GM21515 (cell line): ENCODE data around the gene GLYAT.

Experiments
- ATAC-seq: cut with Tn5 transposase; IDR thresholded peaks from one replicate; pipeline ENCODE4 v1.9.1; 2021; ENCODE audit not compliant: unreplicated experiment

GLYAT gene, protein sequence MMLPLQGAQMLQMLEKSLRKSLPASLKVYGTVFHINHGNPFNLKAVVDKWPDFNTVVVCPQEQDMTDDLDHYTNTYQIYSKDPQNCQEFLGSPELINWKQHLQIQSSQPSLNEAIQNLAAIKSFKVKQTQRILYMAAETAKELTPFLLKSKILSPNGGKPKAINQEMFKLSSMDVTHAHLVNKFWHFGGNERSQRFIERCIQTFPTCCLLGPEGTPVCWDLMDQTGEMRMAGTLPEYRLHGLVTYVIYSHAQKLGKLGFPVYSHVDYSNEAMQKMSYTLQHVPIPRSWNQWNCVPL

DNA sequence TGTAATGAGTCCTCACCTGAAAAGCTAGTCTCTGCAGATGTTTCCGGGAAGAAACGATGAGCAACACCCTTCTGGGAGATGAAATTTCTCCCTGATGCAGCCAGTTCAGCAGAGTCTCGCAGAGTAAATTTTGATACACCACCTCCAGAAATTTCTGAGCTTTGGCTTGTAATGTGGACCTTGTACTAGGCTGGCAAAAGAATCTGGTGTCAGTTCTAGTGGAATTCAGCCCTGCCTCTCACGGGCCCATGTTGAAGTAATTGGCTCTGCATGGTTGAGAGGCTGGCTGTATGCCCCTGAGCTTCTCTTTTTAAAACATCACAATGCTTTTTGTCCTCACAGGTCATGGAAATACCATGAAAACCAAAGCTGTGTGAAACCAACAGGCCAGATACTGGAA lies at the start of gene GLYAT:
Gene GLYAT, minus strand, starts transcription at position 125 of the 400 bp plus-strand sequence. CDS start 7,447 bp downstream, outside the sequence.
- ATAC-seq, result no peak

DNA sequence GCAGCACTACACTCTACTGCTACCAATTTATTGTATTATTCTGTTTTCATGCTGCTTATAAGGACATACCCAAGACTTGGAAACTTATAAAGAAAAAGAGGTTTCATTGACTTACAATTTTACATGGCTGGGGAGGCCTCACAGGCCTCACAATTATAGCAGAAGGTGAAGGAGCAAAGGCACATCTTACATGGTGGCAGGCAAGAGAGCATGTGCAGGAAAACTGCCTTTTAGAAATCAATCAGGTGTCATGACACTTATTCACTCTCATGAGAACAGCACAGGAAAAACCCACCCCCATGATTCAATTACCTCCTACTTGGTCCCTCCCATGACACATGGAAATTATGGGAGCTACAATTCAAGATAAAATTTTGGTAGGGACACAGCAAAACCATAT lies 49.6 kb upstream of the GLYAT start:
- no peak for ATAC-seq

DNA sequence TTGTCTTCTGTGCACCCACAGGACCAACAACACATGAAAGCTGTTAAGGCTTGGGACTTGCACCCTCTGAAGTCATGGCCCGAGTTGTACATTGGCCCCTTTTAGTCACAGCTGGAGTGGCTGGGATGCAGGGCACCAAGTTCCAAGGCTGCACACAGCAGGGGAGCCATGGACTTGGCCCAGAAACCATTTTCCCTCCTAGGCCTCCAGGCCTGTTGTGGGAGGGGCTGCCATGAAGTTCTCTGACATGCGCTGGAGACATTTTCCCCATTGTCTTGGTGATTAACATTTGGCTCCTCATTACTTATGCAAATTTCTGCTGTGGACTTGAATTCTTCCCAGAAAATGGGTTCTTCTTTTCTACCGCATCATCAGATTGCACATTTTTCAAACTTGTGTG lies 48.8 kb upstream of the GLYAT start:
- no peak for ATAC-seq

DNA sequence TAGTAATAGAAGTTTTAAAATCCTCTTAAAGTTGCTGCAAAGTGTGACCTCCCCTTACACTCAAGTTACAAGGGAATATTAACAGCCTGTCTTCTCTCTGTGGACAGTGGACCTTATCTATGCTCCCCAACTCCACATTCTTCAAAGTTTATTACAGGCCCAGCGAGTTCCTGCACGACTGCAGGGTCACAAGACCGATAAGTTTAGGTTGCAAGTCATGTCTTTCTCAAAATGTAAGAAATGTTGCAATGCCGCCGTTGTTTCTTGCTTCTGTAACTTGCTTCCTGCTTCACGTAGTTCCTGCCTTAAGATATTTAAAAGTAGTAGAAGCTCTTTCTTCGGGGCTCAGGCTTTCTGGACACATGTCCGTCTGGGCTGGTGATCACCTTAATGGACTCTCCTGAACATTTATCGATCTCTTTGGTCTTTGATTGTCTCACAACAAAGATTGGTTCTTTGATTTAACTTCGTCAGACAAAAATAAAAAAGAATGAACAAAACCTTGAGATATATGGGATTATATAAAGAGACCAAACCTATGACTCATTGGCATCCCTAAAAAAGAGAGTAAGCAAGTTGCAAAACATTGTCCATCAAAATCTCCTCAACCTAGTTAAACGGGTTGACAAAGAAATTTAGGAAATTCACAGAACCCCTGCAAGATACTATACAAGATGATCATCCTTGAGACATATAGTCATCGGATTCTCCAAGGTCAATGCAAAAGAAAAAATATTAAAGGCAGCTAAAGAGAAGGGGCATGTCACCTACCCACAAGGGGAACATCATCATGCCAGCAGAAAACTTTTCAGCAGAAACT lies 45.4 kb upstream of the GLYAT start:
- ATAC-seq, result no peak

DNA sequence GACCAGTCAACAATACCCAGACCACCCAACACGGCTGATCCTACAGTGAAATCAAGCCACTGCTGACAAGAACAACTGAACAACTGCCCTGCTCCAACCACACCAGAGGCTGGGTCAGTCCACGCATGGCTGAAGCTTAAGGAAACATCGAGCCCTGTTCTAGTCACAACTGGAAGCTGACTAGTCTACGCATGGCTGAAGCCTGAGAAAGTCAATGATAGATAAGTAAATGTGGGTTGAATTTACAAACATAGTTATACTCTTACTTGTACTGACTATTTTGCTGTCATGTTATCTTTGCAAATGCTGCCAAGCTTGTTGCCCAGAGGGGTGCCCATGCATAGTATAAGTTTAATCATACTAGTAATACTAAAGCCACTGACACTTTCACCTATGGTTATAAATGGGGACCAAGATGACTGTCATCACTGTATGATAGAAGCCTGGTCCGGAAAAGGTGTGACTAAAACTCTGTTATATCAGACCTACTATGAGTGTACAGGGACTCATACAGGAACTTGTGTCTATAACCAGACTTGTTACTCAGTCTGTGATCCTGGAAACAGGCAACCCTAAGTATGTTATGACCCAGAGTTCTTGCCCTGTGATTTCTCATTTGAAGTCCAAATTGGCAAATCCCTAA lies 43.4 kb upstream of the GLYAT start:
- no peak for ATAC-seq

DNA sequence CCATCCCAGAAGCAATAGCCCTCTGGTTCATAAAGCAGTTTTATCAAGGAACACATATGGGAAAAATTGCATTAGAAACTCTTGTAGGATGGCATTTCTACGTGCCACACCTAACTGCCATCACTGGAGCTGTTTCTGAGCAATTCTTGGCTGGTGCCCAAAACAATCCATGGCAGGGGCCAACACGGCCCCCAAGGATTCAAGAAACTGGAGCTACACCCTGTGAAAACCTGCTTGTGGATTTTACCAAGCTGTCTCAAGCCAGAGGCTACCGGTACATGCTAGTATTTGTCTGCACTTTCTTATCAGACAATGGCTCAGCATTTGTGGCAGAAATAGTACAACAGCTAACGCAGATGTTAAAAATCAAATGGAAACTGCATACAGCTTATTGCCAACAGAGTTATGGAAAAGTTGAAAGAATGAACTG lies 42.4 kb upstream of the GLYAT start:
- no peak for ATAC-seq

DNA sequence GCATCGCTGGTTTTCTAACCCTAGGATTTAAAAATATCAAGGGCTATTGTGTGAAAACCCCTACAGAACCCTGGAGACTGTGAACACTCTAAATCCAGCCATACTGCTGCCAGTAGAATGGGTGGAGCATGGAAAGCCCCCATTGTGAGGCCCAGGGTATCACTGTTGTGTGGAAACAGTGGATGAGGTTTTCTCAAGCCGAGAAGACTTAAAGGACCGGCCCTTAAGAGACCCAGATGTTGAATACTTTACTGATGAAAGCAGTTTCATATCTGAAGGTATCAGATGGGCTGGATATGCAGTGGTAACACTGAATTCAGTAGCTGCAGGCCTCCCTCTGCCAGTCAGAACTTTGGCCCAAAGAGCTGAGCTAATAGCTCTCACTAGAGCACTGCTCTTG lies 41.6 kb upstream of the GLYAT start:
- no peak for ATAC-seq

DNA sequence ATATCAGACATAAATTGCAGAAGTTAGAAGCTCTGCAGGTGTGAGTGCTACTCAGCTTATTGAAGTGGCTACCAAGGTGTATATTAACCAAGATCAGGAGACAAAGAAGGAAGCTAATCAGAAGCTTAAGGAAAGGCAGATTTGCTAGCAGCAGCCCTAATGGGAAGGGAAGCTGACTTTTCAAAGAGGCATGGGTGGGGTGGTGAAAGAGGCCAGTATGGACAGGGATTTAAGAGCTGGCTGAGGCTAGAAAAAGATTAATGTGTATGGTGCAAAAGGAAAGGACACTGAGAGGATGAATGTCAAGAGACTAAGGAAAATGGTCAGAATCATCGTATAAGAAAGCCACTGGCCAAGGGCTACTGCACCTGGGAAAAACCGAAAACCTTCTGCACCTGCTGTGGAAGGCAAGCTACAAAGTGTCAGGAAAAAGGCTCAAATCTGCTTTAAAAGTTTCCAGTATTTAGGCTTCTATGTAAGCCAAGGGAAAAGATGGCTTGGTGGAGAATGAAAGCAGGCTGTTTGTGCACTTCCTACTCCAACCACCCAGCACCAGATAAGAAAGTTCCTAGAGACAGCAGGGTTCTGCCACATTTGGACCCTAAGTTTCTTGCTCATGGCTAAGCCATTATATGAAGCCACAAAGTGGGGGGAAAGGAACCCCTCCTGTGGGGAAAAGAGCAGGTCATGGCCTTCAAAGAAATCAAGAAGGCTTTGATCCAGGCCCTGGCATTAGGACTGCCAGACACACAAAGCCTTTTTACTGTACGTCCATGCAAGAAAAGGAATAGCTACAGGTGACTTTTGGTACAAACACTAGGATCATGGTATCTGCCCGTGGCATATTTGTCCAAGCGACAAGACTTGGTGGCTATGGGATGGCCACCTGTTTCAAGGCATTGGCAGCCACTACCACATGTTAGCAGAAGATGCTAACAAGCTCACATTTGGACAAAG lies 40.9 kb upstream of the GLYAT start:
- ATAC-seq, result no peak

DNA sequence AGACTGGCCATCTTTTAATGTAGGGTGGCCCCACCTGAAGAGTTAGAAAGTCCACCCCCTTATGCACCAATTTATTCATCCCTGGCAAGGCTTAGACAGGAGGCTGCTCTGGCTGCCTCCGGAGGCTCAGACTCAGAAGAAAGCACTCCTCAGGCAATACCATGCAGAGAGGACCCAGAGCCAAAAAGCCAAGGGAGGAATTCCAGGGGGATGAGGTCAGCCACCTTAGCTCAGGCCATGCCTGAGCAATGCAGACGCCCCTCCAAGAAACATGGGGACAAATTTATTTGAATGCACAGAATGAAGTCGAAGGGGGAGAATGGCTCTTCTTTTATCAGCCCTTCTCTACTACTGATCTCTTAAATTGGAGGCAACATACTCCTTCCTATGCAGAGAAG lies 39.7 kb upstream of the GLYAT start:
- ATAC-seq, result no peak

DNA sequence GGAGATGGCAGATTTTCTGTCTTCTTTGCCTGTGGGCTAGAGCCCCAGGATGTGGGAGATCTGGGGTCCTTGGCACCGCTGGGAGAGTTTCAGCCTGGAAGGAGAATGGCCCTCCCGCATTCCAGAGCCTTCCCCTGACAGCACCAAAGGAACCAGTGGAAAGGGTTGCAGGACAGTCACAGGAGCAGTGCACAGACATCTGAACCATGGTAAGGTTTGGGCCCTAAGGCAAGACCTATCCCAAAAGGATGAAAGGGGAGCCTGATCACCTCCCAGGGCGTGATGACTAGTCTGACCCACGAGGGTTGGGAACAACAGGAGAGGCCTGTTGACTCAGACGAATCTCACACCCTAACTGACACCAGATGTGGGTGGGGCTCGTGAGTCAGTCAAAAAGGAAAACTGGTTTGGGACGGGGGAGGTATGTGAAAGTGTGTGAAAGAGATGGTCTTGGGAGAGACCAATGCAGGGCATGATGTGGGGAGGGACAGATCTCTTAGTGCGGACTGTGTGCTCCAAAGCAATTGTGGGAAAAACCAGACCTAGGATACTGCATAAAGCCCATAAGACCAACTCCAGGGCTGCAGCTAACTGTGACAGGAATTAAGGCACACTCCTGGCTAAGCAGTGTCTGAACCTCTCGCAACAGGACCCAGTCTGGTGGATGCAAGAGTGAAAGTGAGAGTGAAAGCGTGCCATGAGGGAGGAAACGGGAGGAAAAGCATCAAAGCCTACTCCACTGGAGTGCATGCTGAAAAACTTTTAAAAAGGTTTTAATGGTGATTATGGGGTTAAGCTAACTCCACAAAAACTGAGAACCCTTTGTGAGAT lies 39.1 kb upstream of the GLYAT start:
- no peak for ATAC-seq

DNA sequence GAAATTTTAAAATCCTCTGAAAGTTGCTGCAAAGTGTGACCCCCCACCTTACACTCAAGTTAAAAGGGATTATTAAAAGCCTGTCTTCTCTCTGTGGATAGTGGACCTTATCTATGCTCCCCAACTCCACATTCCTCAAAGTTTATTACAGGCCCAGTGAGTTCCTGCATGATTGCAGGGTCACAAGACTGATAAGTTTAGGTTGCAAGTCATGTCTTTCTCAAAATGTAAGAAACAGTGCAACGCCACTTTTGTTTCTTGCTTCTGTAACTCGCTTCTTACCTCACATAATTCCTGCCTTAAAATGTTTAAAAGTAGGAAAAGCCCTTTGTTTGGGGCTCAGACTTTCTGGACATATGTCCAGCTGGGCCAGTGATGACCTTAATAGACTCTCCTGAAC lies 38.4 kb upstream of the GLYAT start:
- ATAC-seq, result no peak

DNA sequence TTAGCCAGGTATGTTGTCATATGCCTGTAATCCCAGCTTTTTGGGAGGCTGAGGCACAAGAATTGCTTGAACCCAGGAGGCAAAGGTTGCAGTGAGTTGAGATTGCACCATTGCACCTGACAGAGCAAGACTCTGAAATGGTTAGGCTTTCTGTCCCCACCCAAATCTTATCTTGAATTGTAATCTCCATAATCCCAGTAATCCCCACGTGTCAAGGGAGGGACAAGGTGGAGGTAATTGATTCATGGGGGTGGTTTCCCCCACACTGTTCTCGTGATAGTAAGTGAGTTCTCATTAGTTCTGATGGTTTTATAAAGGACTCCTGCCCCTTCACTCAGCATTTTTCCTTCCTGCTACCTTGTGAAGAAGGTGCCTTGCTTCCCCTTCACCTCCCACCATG lies 37.6 kb upstream of the GLYAT start:
- no peak for ATAC-seq

DNA sequence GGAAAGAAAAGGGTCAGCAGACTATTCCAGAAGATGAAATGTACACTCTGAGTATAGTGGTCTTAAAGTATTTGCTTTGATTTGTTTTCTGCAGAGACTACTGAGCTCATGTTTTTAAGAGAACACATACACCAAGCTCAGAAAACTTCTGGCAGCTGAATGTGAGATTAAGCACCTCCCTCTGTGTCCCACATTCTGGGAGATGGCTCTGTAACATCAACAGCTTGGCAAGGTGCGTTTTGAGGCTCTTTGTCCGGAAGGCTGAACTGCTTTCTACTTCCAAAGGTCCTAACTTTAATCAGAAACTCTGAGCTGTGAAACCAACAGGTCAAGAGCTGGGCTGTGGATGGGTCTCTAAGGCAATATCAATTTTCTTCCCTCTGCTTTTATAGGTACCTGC lies 36.4 kb upstream of the GLYAT start:
- ATAC-seq, result no peak

DNA sequence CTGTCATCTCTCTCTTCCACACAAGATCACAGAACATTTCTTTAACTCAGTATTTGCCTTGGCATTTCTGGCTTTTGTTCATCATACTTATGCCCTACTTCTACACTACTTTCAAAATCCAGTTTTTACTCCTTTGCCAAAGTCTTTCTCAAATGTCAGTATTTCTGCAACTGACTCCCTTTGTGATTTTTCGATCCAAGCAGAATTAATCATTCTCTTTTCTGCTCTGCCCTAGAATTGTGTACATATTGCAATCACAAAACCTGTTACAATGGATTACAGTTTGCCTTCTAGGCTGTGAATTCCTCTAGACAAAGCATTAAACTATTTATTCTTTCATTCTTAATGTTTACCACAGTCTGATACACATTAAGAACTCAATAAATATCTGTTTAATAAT lies 33.3 kb upstream of the GLYAT start:
- no peak for ATAC-seq

DNA sequence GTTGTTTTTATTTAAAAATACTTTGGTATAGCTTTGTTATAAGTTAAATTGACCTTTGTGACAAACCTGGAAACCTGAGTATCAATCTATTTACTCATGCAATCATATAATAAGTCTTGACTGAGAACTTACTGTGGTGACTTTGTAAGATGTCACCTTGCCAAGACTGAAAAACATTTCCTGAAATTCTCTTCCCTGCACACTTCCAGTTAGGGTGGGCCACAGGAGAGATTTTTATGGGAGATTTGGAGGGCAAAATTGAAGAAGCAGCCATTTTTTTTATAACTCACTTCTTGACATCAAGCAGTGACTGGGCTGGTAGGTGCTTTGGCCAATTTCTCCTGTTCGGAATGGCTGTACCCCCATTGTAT lies 31.4 kb upstream of the GLYAT start:
- ATAC-seq, result no peak

DNA sequence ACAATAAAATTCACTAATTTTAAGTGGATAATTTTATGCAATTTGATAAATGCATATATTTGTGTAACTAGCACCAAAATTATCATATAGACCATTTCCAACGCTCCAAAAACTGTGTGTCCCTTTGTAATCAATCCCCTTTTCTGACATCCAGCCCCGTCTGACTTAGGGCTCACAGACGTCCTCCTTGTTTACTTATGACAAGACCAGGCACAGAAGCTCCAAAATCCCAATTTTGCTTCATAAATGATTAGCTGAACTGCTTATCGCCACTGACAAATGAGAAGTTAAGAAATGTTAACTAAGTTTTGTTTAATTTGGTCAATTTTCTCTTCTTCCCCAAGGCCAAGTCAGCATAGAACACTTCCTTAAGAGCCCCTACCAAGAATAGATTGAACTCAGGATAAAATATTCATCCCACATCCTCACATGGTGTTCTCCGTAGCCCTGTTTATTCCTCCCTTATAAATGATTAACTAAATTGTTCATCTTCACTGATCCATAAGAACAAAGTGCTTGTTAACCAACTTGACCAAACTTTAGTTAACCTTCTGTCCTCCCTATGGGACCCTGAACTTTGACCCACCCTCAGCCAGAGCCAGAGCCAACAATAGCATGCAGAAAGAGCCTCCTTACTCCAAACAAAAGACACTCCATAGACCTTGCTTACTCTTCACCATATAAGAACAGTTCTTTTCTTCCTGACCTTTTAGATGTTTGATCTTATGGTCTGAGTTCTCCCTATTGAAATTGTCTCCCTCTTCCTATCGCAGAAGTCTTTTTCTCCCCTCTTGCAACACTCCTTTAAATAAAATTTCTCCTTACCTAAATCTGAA lies 30.8 kb upstream of the GLYAT start:
- no peak for ATAC-seq

DNA sequence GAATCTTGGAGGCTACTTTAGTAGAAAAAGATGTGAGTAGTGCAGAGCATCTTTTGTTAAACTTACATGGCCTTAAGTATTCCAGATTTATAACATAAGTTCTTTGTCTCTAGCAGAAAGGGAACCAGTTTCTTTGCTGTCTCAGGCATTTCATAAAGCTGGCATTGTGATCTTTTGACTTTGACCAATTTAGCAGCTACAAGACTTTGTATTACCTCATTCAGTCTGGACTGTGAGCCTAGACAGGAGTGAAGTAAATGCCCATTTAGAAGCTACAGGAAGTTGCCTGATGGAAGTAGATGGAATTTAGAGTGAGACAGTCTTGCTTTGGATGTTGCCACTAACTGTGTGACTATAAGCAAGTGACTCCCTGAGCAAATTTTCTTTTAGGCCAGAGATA lies 25.7 kb upstream of the GLYAT start:
- no peak for ATAC-seq

DNA sequence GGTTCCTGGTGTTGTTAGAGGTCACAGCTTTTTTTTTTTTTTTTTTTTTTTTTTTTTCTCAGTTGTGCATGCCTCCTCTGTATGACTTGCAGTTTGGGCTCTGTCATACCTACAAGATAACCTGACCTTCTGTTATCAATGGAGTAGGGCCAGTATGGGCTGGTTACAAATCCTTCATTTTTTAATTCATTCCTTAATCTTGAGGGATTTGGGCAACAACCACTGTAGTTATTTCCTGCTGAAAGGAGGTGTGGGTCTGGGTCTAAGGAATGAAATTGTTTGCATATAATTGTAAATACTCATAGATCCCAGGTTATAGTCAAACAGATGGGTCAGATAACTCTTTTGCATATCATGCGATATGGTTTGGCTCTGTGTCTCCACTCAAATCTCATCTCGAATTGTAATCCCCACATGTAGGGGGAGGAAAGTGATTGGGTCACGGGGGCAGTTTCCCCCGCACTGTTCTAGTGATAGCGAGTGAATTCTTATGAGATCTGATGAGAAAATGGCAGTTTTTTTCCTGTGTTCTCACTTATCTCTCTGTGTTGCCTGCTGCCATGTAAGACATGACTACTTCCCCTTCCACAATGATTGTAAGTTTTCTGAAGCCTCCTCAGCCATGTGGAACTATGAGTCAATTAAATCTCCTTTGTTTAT lies 14.1 kb upstream of the GLYAT start:
- no peak for ATAC-seq
